Esophagus squamous epithelium (tissue), 5 donors: ENCODE data around the gene ST3GAL3. TPM values are rescaled to one million over a fixed set of nuclear protein-coding genes. Genes with fewer than 3 reads are reported as not detected.

Experiments
- DNase-seq: peaks from one replicate; lab custom pipeline; 2025; lab: John Stamatoyannopoulos, UW
- H3K27ac ChIP-seq, 4 donors: fragments of 200-600 bp; sonication (generic); one replicate each; pipeline ENCODE4 v1.5.1; 2016 to 2019; ENCODE audit warnings: mild to moderate bottlenecking in 1 of 4
- H3K27me3 ChIP-seq, 4 donors: fragments of 200-600 bp; sonication (generic); 1 replicate in 3 of 4; 2 replicates in 1 of 4; pipeline versions ENCODE4 v1.5.1 to v1.6.0; 2017 to 2021; ENCODE audit warnings: antibody characterized with exemption in 1 of 4
- H3K36me3 ChIP-seq, 3 donors: fragments of 200-600 bp; sonication (generic); one replicate each; pipeline ENCODE4 v1.5.1; 2016 to 2019
- H3K4me1 ChIP-seq, 3 donors: fragments of 200-600 bp; sonication (generic); one replicate each; pipeline ENCODE4 v1.5.1; 2017 to 2019
- H3K4me3 ChIP-seq, 4 donors: fragments of 200-600 bp; sonication (generic); 1 replicate in 3 of 4; 2 replicates in 1 of 4; pipeline ENCODE4 v1.5.1; 2016 to 2019; ENCODE audit warnings: mild to moderate bottlenecking in 2 of 4, moderate library complexity in 1 of 4
- H3K9me3 ChIP-seq, 3 donors: fragments of 200-600 bp; sonication (generic); one replicate each; pipeline ENCODE4 v1.5.1; 2016 to 2019
- CTCF ChIP-seq, 6 experiments: fragments of 450-650 bp in 4 of 6; fragments of 200-600 bp in 2 of 6; sonication (generic) in 2 of 6; IDR thresholded peaks; one replicate each; pipeline ENCODE4 v1.5.1; 2016 to 2019; ENCODE audit warnings: antibody characterized with exemption in 6 of 6, mild to moderate bottlenecking in 4 of 6, moderate library complexity in 4 of 6
- POLR2A ChIP-seq, 4 donors: fragments of 450-650 bp; IDR thresholded peaks; one replicate each; pipeline ENCODE4 v1.6.1; 2017; ENCODE audit warnings: antibody characterized with exemption in 4 of 4, mild to moderate bottlenecking in 4 of 4, moderate library complexity in 3 of 4
- WGBS, 2 donors: methylation state at CpG; one replicate each; pipeline ENCODE4 v1.1.5; 2018; 5-methylcytosine and 5-hydroxymethylcytosine counted together
- intact Hi-C: fragments of 100-400 bp; cut with DNase I; formaldehyde crosslinking; loops from one replicate; pipeline ENCODE4 v1.15.0; 2022
- total RNA-seq, 4 donors: library from RNA; depleted of rRNA; stranded (reverse); fragments of >200 nt; gene quantifications; one replicate each; pipeline ENCODE4 v1.1.0, GENCODE V29; 2016
- donor health status: DM: yes; HTN: yes; CAD: no.

ST3GAL3 gene
- total RNA-seq, 4 donors from 2014 or later, result 2.8 to 10.7 (median 7.1) TPM

- H3K4me1 ChIP-seq, result peaks cover 0 to 16% (median 0%) of the 10 kb centered on the region in 3 donors
- H3K27ac ChIP-seq, result no peak overlapping the region
- no peaks in the 10 kb centered on the region for H3K9me3 ChIP-seq
- intact Hi-C loops, result no loop called here
- TF ChIP-seq CTCF (IDR thresholded peaks at IDR 0.05), result no peak
- no peak for TF ChIP-seq POLR2A (IDR thresholded peaks at IDR 0.05)
- no peak overlapping the region for H3K4me3 ChIP-seq
- no peak for DNase-seq
- H3K27me3 ChIP-seq, result no peaks in the 10 kb centered on the region
- H3K36me3 ChIP-seq, result peaks cover 0 to 31% (median 0%) of the 10 kb centered on the region in 3 donors
- 78 to 83% methylated on average over 2 to 3 of the region's 4 CpGs for WGBS, 2 donors
Measured at GRCh38 chr1:43902058-43902831, 194.9 kb downstream of the ST3GAL3 start.

- TF ChIP-seq CTCF (IDR thresholded peaks at IDR 0.05), result no peak
- TF ChIP-seq POLR2A (IDR thresholded peaks at IDR 0.05), result no peak
- Histone ChIP-seq H3K4me3 (no peak overlapping the region), H3K27me3 (no peaks in the 10 kb centered on the region), H3K27ac (no peak overlapping the region), H3K4me1 (peaks cover 0 to 16% (median 0%) of the 10 kb centered on the region in 3 donors), H3K9me3 (no peaks in the 10 kb centered on the region), H3K36me3 (peaks cover 0 to 10% (median 0%) of the 10 kb centered on the region in 3 donors)
- no peak for DNase-seq
- intact Hi-C loops, result no loop called here
- WGBS, 2 donors, result 53 to 67% methylated on average over 7 of the region's 7 CpGs
Measured at GRCh38 chr1:43904660-43905551, 197.6 kb downstream of the ST3GAL3 start.

- Histone ChIP-seq H3K27me3 (no peaks in the 10 kb centered on the region), H3K27ac (no peak overlapping the region), H3K9me3 (no peaks in the 10 kb centered on the region), H3K36me3 (peaks cover 0 to 4% (median 0%) of the 10 kb centered on the region in 3 donors), H3K4me3 (no peak overlapping the region), H3K4me1 (peaks cover 12 to 17% (median 15%) of the 10 kb centered on the region in 3 donors)
- intact Hi-C loops, result no loop called here
- DNase-seq, result no peak
- TF ChIP-seq CTCF (IDR thresholded peaks at IDR 0.05) (no peak), POLR2A (IDR thresholded peaks at IDR 0.05) (no peak)
- 91 to 100% methylated on average over 2 of the region's 2 CpGs for WGBS, 2 donors
Measured at GRCh38 chr1:43908226-43908625, 200.9 kb downstream of the ST3GAL3 start.

GRCh38 chr1:43908858-43909257, 201.5 kb downstream of the ST3GAL3 start:
- DNase-seq, result no peak
- TF ChIP-seq CTCF (IDR thresholded peaks at IDR 0.05) (no peak), POLR2A (IDR thresholded peaks at IDR 0.05) (no peak)

More at GRCh38 chr1:43908858-43909257, 201.5 kb downstream of the ST3GAL3 start:
- no peaks in the 10 kb centered on the region for H3K27me3 ChIP-seq
- 86 to 93% methylated on average over 5 of the region's 5 CpGs for WGBS, 2 donors
- no peak overlapping the region for H3K27ac ChIP-seq
- intact Hi-C loops, result no loop called here
- H3K4me1 ChIP-seq, result peaks cover 19 to 23% (median 22%) of the 10 kb centered on the region in 3 donors
- H3K36me3 ChIP-seq, result peaks cover 0 to 4% (median 0%) of the 10 kb centered on the region in 3 donors
- H3K4me3 ChIP-seq, result no peak overlapping the region
- H3K9me3 ChIP-seq, result no peaks in the 10 kb centered on the region
